Natural killer cell (primary cell): ENCODE data around the gene SMU1. TPM values are rescaled to one million over a fixed set of nuclear protein-coding genes. Genes with fewer than 3 reads are reported as not detected.

ENCODE experiments used
- ATAC-seq, 3 donors: fragments of 150-1000 bp in 2 of 3; fragments of 200-7000 bp in 1 of 3; cut with Tn5 transposase; 1 replicate in 1 of 3; 2 replicates in 2 of 3; pipeline ENCODE4 v1.10.0; 2021; ENCODE audit warnings: mild to moderate bottlenecking in 2 of 3, moderate library complexity in 2 of 3
- DNase-seq, 2 donors: peaks; one replicate each; pipeline versions ENCODE4 v3.0.0 to v3.0.0-alpha.2; 2013 to 2021; ENCODE audit warnings: mixed read lengths in 1 of 2
- H3K27ac ChIP-seq: one replicate; pipeline ENCODE4 v1.5.1; 2013; ENCODE audit warnings: mild to moderate bottlenecking, low read length
- H3K27me3 ChIP-seq: one replicate; pipeline ENCODE4 v1.6.1; 2013; ENCODE audit warnings: low read length; ENCODE audit not compliant: control insufficient read depth, insufficient read depth
- H3K36me3 ChIP-seq: one replicate; pipeline ENCODE4 v1.6.1; 2013; ENCODE audit warnings: low read length; ENCODE audit not compliant: control insufficient read depth, insufficient read depth
- H3K4me1 ChIP-seq: one replicate; pipeline ENCODE4 v1.6.1; 2013; ENCODE audit warnings: low read length; ENCODE audit not compliant: control insufficient read depth, insufficient read depth
- H3K4me3 ChIP-seq: one replicate; pipeline ENCODE4 v1.5.1; 2013; ENCODE audit warnings: low read length
- H3K9me3 ChIP-seq: one replicate; pipeline ENCODE4 v1.6.1; 2013; ENCODE audit warnings: low read length; ENCODE audit not compliant: control insufficient read depth, insufficient read depth
- H3K27ac Mint-ChIP-seq, 2 donors: one replicate each; pipeline ENCODE4 v1.8.0; 2022; ENCODE audit warnings: mild to moderate bottlenecking in 2 of 2, mixed read lengths in 2 of 2, moderate library complexity in 1 of 2
- H3K27me3 Mint-ChIP-seq, 2 donors: one replicate each; pipeline ENCODE4 v1.8.0; 2022; ENCODE audit warnings: low read depth in 2 of 2, mixed read lengths in 2 of 2
- H3K36me3 Mint-ChIP-seq: one replicate; pipeline ENCODE4 v1.8.0; 2022; ENCODE audit warnings: mixed read lengths
- H3K4me1 Mint-ChIP-seq, 2 donors: one replicate each; pipeline ENCODE4 v1.8.0; 2022; ENCODE audit warnings: mixed read lengths in 2 of 2
- H3K4me3 Mint-ChIP-seq: one replicate; pipeline ENCODE4 v1.8.0; 2022; ENCODE audit warnings: mild to moderate bottlenecking, moderate library complexity, mixed read lengths
- H3K9me3 Mint-ChIP-seq, 2 donors: one replicate each; pipeline ENCODE4 v1.8.0; 2022; ENCODE audit warnings: mixed read lengths in 2 of 2
- CTCF ChIP-seq: fragments of 200-600 bp; IDR thresholded peaks from one replicate; pipeline ENCODE4 v1.8.0; 2022; ENCODE audit warnings: antibody characterized with exemption
- WGBS: methylation state at CpG from one replicate; pipeline ENCODE4 v1.1.7; 2013; ENCODE audit warnings: missing lambda C conversion rate; ENCODE audit not compliant: insufficient coverage; 5-methylcytosine and 5-hydroxymethylcytosine counted together
- intact Hi-C: fragments of 100-400 bp; cut with micrococcal nuclease; formaldehyde crosslinking; loops from one replicate; pipeline ENCODE4 v1.14.2; 2022
- total RNA-seq, 4 donors: library from RNA; stranded (reverse); fragments of 120-200 nt in 1 of 4; gene quantifications; one replicate each; pipeline versions ENCODE4 v1.2.3 to v1.2.4, GENCODE V29; 2013 to 2022

Gene SMU1
- total RNA-seq, 3 donors from 2014 or later (not counting 1 experiment from before 2014, with no cell fraction given) = 21.9 to 23.2 (median 22.1) TPM

- Mint-ChIP-seq H3K4me1 (peaks cover 57 to 59% of the 10 kb centered on the region in 2 donors), H3K4me3 (peak overlapping the region; percentile 92), H3K36me3 (peaks cover 8% of the 10 kb centered on the region), H3K27ac (peak overlapping the region; percentile 98 to 99), H3K27me3 (no peaks in the 10 kb centered on the region), H3K9me3 (no peaks in the 10 kb centered on the region)
- no peak for TF ChIP-seq CTCF
- peak overlapping the region; percentile 96 for H3K4me3 ChIP-seq
- ATAC-seq = peak; percentile 56 to 79 (median 68)
- H3K27ac ChIP-seq = peak overlapping the region; percentile 97
- H3K27me3 ChIP-seq = no peaks in the 10 kb centered on the region
- peaks cover 26% of the 10 kb centered on the region for H3K4me1 ChIP-seq
- intact Hi-C loops = loop anchor here (1.0 to 5.0 kb wide), 4 partner anchors 24 to 239 kb away; partner anchors contain the start of genes APTX, B4GALT1, BAG1 and CHMP5
- WGBS = 4% methylated on average over 23 of the region's 36 CpGs
- no peaks in the 10 kb centered on the region for H3K9me3 ChIP-seq
- peaks cover 40% of the 10 kb centered on the region for H3K36me3 ChIP-seq
- DNase-seq = peak; percentile 74 to 93
Observed at GRCh38 chr9:33025572-33026342, 50.7 kb downstream of the SMU1 start.

GRCh38 chr9:33024966-33025571, 51.4 kb downstream of the SMU1 start, which contains the start of gene DNAJA1:
DNAJA1 (plus strand) TSS chr9:33025273; CDS start chr9:33026485, 1,212 bp downstream.
- H3K4me1 ChIP-seq = peaks cover 26% of the 10 kb centered on the region
- no peaks in the 10 kb centered on the region for H3K9me3 Mint-ChIP-seq
- intact Hi-C loops = loop anchor here (1.0 to 5.0 kb wide), 4 partner anchors 24 to 240 kb away; partner anchors contain the start of genes APTX, B4GALT1, BAG1 and CHMP5
- peak within 1 kb of the TSS; percentile 98 to 99 for H3K27ac Mint-ChIP-seq
- peaks cover 34% of the 10 kb centered on the region for H3K36me3 ChIP-seq
- H3K36me3 Mint-ChIP-seq = peaks cover 7% of the 10 kb centered on the region
- ATAC-seq (peak; percentile 79 to 92 (median 82)), DNase-seq (peak; percentile 97)
- H3K4me3 Mint-ChIP-seq = peak within 1 kb of the TSS; percentile 92
- H3K4me3 ChIP-seq = peak within 1 kb of the TSS; percentile 96
- no peaks in the 10 kb centered on the region for H3K27me3 Mint-ChIP-seq
- WGBS = under 1% methylated on average over 61 of the region's 61 CpGs
- H3K9me3 ChIP-seq = no peaks in the 10 kb centered on the region
- TF ChIP-seq CTCF = no peak
- peaks cover 54 to 57% of the 10 kb centered on the region in 2 donors for H3K4me1 Mint-ChIP-seq
- H3K27me3 ChIP-seq = no peaks in the 10 kb centered on the region
- H3K27ac ChIP-seq = peak within 1 kb of the TSS; percentile 97

- Mint-ChIP-seq H3K27me3 (no peaks in the 10 kb centered on the region), H3K36me3 (no peaks in the 10 kb centered on the region), H3K4me3 (peak overlapping the region; percentile 92), H3K27ac (peak overlapping the region; percentile 98 to 99), H3K9me3 (no peaks in the 10 kb centered on the region), H3K4me1 (peaks cover 47 to 51% of the 10 kb centered on the region in 2 donors)
- DNase-seq (peak in 1 of 2 donors; percentile 44), ATAC-seq (peak in 2 of 3 donors; percentile 1 to 17)
- Histone ChIP-seq H3K27me3 (no peaks in the 10 kb centered on the region), H3K4me1 (peaks cover 26% of the 10 kb centered on the region), H3K27ac (peak overlapping the region; percentile 97), H3K9me3 (no peaks in the 10 kb centered on the region), H3K36me3 (peaks cover 27% of the 10 kb centered on the region), H3K4me3 (peak overlapping the region; percentile 96)
- 31% methylated on average over 33 of the region's 33 CpGs for WGBS
- TF ChIP-seq CTCF = no peak
- intact Hi-C loops = loop anchor here (2.0 kb wide), 1 partner anchor 240 kb away; the partner anchor contains the start of genes BAG1 and CHMP5
Observed at GRCh38 chr9:33024126-33024965, 52.1 kb downstream of the SMU1 start.
